Thoracic aorta (tissue), 2 donors: ENCODE results near the gene KLF13. TPM values are rescaled to one million over a fixed set of nuclear protein-coding genes. Genes with fewer than 3 reads are reported as not detected.

ENCODE experiments used
- ATAC-seq: fragments of 150-250 bp; one replicate; pipeline ENCODE4 v1.8.0; 2017; ENCODE audit warnings: low read depth; ENCODE audit not compliant: insufficient number of reproducible peaks, low FRiP score
- DNase-seq: peaks from one replicate; pipeline ENCODE4 v3.0.0-alpha.2; 2020; ENCODE audit warnings: low spot score
- H3K27ac ChIP-seq, 2 donors: fragments of 200-600 bp; sonication (generic); 1 replicate in 1 of 2; 2 replicates in 1 of 2; pipeline ENCODE4 v1.5.1; 2016; ENCODE audit warnings: mild to moderate bottlenecking in 2 of 2, moderate library complexity in 2 of 2
- H3K27me3 ChIP-seq: fragments of 200-600 bp; sonication (generic); replicated peaks from 2 replicates; pipeline ENCODE4 v1.6.0; 2016; ENCODE audit warnings: mild to moderate bottlenecking; ENCODE audit not compliant: insufficient read depth
- H3K36me3 ChIP-seq: fragments of 200-600 bp; sonication (generic); one replicate; pipeline ENCODE4 v1.5.1; 2016
- H3K4me1 ChIP-seq, 2 donors: fragments of 200-600 bp; sonication (generic); 1 replicate in 1 of 2; 2 replicates in 1 of 2; pipeline versions ENCODE4 v1.5.1 to v1.6.0; 2016; ENCODE audit warnings: low read depth in 2 of 2, mild to moderate bottlenecking in 1 of 2; ENCODE audit not compliant: control insufficient read depth in 1 of 2
- H3K4me3 ChIP-seq: fragments of 200-600 bp; sonication (generic); 2 replicates; pipeline ENCODE4 v1.5.1; 2016; ENCODE audit warnings: mild to moderate bottlenecking
- H3K9me3 ChIP-seq: fragments of 200-600 bp; sonication (generic); 2 replicates; pipeline ENCODE4 v1.5.1; 2016
- total RNA-seq, 2 donors: library from RNA; depleted of rRNA; stranded (reverse); fragments of >200 nt; gene quantifications; one replicate each; pipeline versions ENCODE4 v1.1.0 to v1.2.3, GENCODE V29; 2016
- TF ChIP-seq, protein P1 (sequence below): fragments of 200-600 bp; sonication (generic); IDR thresholded peaks from one replicate; pipeline ENCODE4 v1.5.1; 2019; ENCODE audit warnings: antibody characterized with exemption

Gene KLF13
- total RNA-seq, 2 donors from 2014 or later: 59.5 to 76.5 TPM

GRCh38 chr15:31385736-31386135 lies 59.1 kb downstream of the KLF13 start:
- no peaks in the 10 kb centered on the region for H3K27me3 ChIP-seq
- H3K36me3 ChIP-seq: no peaks in the 10 kb centered on the region
- TF ChIP-seq, protein P1, sequence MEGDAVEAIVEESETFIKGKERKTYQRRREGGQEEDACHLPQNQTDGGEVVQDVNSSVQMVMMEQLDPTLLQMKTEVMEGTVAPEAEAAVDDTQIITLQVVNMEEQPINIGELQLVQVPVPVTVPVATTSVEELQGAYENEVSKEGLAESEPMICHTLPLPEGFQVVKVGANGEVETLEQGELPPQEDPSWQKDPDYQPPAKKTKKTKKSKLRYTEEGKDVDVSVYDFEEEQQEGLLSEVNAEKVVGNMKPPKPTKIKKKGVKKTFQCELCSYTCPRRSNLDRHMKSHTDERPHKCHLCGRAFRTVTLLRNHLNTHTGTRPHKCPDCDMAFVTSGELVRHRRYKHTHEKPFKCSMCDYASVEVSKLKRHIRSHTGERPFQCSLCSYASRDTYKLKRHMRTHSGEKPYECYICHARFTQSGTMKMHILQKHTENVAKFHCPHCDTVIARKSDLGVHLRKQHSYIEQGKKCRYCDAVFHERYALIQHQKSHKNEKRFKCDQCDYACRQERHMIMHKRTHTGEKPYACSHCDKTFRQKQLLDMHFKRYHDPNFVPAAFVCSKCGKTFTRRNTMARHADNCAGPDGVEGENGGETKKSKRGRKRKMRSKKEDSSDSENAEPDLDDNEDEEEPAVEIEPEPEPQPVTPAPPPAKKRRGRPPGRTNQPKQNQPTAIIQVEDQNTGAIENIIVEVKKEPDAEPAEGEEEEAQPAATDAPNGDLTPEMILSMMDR: no peak
- DNase-seq (no peak), ATAC-seq (no peak)
- H3K4me3 ChIP-seq: no peak overlapping the region
- peaks cover 17 to 23% of the 10 kb centered on the region in 2 donors for H3K4me1 ChIP-seq
- H3K27ac ChIP-seq: no peak overlapping the region
- no peaks in the 10 kb centered on the region for H3K9me3 ChIP-seq

DNA sequence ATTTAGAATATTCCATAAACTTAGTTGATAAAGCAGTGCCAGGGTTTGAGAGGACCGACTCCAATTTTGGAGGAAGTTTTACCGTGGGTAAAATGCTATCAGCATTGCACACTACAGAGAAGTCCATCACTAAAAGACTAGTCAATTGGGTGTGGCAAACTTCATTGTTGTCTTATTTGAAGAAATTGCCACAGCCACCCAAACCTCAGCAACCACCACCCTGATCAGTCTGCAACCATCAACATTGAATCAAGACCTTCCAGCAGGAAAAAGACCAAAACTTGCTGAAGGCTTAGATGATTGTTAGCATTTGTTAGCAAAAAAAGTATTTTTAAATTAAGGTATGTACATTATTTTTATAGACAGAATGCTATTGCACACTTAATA lies 60.5 kb downstream of the KLF13 start:
- ATAC-seq (no peak), DNase-seq (no peak)
- no peaks in the 10 kb centered on the region for H3K36me3 ChIP-seq
- TF ChIP-seq, protein P1: no peak
- no peak overlapping the region for H3K4me3 ChIP-seq
- H3K27me3 ChIP-seq: no peaks in the 10 kb centered on the region
- H3K27ac ChIP-seq: peak overlapping the region in 1 of 2 donors; percentile 44
- H3K9me3 ChIP-seq: no peaks in the 10 kb centered on the region
- peaks cover 19 to 24% of the 10 kb centered on the region in 2 donors for H3K4me1 ChIP-seq

GRCh38 chr15:31387479-31388118 lies 61.0 kb downstream of the KLF13 start:
- Histone ChIP-seq H3K4me3 (no peak overlapping the region), H3K4me1 (peaks cover 19 to 24% of the 10 kb centered on the region in 2 donors), H3K27me3 (no peaks in the 10 kb centered on the region), H3K9me3 (no peaks in the 10 kb centered on the region), H3K36me3 (no peaks in the 10 kb centered on the region), H3K27ac (peak overlapping the region; percentile 41 to 44)
- TF ChIP-seq, protein P1: no peak
- no peak for ATAC-seq
- no peak for DNase-seq

DNA sequence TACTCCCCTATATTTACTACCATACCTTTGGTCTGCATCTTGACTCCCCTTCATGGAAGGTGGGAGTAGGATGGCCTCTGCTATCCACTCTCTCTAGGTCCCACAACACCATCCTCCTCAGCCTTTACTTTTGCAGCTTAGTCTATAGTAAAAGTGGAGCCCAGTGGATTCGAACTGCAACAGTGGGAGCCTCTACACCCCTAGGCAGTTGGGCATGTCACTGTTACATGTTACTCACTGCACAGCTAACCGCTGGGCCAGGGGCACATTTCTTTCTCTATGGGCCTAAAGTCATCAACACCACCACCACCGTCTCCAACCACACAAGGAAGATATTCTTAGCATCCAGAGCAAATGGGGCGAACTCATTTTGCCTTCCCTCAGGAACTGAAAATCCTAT lies 62.9 kb downstream of the KLF13 start:
- ATAC-seq (no peak), DNase-seq (no peak)
- no peaks in the 10 kb centered on the region for H3K36me3 ChIP-seq
- TF ChIP-seq, protein P1: no peak
- H3K9me3 ChIP-seq: no peaks in the 10 kb centered on the region
- peak overlapping the region in 1 of 2 donors; percentile 49 for H3K27ac ChIP-seq
- no peaks in the 10 kb centered on the region for H3K27me3 ChIP-seq
- no peak overlapping the region for H3K4me3 ChIP-seq
- H3K4me1 ChIP-seq: peaks cover 19 to 31% of the 10 kb centered on the region in 2 donors

- H3K27ac ChIP-seq: peak overlapping the region; percentile 49 to 80
- TF ChIP-seq, protein P1: no peak
- DNase-seq (no peak), ATAC-seq (no peak)
- H3K27me3 ChIP-seq: no peaks in the 10 kb centered on the region
- no peaks in the 10 kb centered on the region for H3K9me3 ChIP-seq
- no peaks in the 10 kb centered on the region for H3K36me3 ChIP-seq
- peaks cover 19 to 31% of the 10 kb centered on the region in 2 donors for H3K4me1 ChIP-seq
- no peak overlapping the region for H3K4me3 ChIP-seq
Observed at GRCh38 chr15:31390029-31390428, 63.4 kb downstream of the KLF13 start.
